ENCODE data around the gene COL4A2.

Gene COL4A2

GRCh38 chr13:110474713-110475112 is 167.6 kb downstream of the COL4A2 start:
- H3K27ac Mint-ChIP-seq: no peak overlapping the region
- no peak overlapping the region for H3K4me3 Mint-ChIP-seq
- TF ChIP-seq, protein P1, sequence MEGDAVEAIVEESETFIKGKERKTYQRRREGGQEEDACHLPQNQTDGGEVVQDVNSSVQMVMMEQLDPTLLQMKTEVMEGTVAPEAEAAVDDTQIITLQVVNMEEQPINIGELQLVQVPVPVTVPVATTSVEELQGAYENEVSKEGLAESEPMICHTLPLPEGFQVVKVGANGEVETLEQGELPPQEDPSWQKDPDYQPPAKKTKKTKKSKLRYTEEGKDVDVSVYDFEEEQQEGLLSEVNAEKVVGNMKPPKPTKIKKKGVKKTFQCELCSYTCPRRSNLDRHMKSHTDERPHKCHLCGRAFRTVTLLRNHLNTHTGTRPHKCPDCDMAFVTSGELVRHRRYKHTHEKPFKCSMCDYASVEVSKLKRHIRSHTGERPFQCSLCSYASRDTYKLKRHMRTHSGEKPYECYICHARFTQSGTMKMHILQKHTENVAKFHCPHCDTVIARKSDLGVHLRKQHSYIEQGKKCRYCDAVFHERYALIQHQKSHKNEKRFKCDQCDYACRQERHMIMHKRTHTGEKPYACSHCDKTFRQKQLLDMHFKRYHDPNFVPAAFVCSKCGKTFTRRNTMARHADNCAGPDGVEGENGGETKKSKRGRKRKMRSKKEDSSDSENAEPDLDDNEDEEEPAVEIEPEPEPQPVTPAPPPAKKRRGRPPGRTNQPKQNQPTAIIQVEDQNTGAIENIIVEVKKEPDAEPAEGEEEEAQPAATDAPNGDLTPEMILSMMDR (IDR thresholded peaks at IDR 0.05; ENCODE audit: unreplicated experiment in 3 of 3): no peak
- no peaks in the 10 kb centered on the region for H3K9me3 Mint-ChIP-seq
- peaks cover 75% of the 10 kb centered on the region for H3K36me3 Mint-ChIP-seq (ENCODE audit: low read depth)
- H3K4me1 Mint-ChIP-seq: peaks cover 5% of the 10 kb centered on the region
- H3K27me3 Mint-ChIP-seq (ENCODE audit: low read depth): no peaks in the 10 kb centered on the region

GRCh38 chr13:110475117-110475516 is 168.0 kb downstream of the COL4A2 start:
- Mint-ChIP-seq H3K36me3 (ENCODE audit: low read depth) (peaks cover 74% of the 10 kb centered on the region), H3K9me3 (no peaks in the 10 kb centered on the region), H3K4me3 (no peak overlapping the region)

GRCh38 chr13:110475550-110476219 is 168.6 kb downstream of the COL4A2 start:
- Mint-ChIP-seq H3K27ac (no peak overlapping the region), H3K4me3 (no peak overlapping the region), H3K4me1 (peaks cover 5% of the 10 kb centered on the region), H3K27me3 (ENCODE audit: low read depth) (no peaks in the 10 kb centered on the region), H3K36me3 (ENCODE audit: low read depth) (peaks cover 68% of the 10 kb centered on the region), H3K9me3 (no peaks in the 10 kb centered on the region)
- TF ChIP-seq, protein P1 (IDR thresholded peaks at IDR 0.05; ENCODE audit: unreplicated experiment in 3 of 3): no peak

More at GRCh38 chr13:110475117-110475516, 168.0 kb downstream of the COL4A2 start:
- Mint-ChIP-seq H3K27me3 (ENCODE audit: low read depth) (no peaks in the 10 kb centered on the region), H3K4me1 (peaks cover 5% of the 10 kb centered on the region), H3K27ac (no peak overlapping the region)
- TF ChIP-seq, protein P1 (IDR thresholded peaks at IDR 0.05; ENCODE audit: unreplicated experiment in 3 of 3): no peak

DNA sequence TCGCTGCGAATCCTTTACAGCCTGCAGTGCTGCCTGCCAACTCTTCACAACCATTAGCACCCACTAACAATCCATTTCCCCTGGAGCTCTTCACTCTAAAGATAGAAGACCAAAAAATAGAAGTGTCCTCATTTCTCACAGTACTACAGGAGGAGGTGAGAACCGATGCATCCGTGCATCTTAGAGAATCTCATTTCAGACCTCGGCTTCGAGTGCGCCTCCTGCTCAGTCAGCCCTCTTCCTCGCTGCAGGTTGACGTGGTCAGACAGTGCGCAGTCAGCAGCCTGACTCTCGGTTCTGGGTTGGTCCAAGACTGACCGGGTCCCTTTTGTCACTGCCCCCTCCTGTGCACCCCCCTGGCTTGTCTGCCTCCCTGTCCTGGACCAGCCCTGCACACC is 169.1 kb downstream of the COL4A2 start:
- Mint-ChIP-seq H3K27ac (no peak overlapping the region), H3K4me1 (peaks cover 5% of the 10 kb centered on the region), H3K27me3 (ENCODE audit: low read depth) (no peaks in the 10 kb centered on the region), H3K9me3 (no peaks in the 10 kb centered on the region), H3K36me3 (ENCODE audit: low read depth) (peaks cover 63% of the 10 kb centered on the region), H3K4me3 (no peak overlapping the region)
- TF ChIP-seq, protein P1 (IDR thresholded peaks at IDR 0.05; ENCODE audit: unreplicated experiment in 3 of 3): no peak

DNA sequence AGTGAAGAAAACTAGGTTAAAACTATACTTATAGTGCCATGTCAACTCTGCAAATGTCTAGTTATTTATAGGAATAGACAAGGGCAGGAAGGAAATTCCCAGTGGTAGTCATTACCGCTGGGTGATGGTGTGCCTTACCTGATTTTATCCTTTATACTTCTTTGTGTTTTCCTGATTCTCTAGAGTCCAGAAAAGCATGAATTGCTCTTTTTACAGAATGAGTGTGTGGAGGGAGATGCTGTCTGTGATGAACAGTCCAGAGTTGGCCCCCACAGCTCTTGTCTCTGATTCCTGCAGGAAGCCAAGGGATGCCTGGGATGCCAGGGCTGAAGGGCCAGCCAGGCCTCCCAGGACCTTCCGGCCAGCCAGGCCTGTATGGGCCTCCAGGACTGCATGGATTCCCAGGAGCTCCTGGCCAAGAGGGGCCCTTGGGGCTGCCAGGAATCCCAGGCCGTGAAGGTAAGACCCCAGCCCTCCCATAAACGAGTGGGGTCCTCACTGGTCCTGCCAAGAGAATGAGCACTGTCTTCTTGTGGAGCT is 170.7 kb downstream of the COL4A2 start:
- H3K4me3 Mint-ChIP-seq: no peak overlapping the region
- no peaks in the 10 kb centered on the region for H3K4me1 Mint-ChIP-seq
- no peaks in the 10 kb centered on the region for H3K9me3 Mint-ChIP-seq
- H3K27me3 Mint-ChIP-seq (ENCODE audit: low read depth): no peaks in the 10 kb centered on the region
- TF ChIP-seq, protein P1 (IDR thresholded peaks at IDR 0.05; ENCODE audit: unreplicated experiment in 3 of 3): no peak
- no peak overlapping the region for H3K27ac Mint-ChIP-seq
- H3K36me3 Mint-ChIP-seq (ENCODE audit: low read depth): peaks cover 63% of the 10 kb centered on the region
